ENCODE measurements around the gene CEACAM21. TPM values are rescaled to one million over a fixed set of nuclear protein-coding genes. Genes with fewer than 3 reads are reported as not detected.
"Not testable (repeated sequence)": the region's sequence is repeated elsewhere in the genome, so short reads cannot be mapped to it uniquely, and the experiment has no call there.

Gene CEACAM21
- total RNA-seq, 2 experiments from 2014 or later, result 30.7 to 34.9 TPM

GRCh38 chr19:41577833-41578232, 1.9 kb downstream of the CEACAM21 start:
- DNase-seq, result no peak
- no peaks in the 10 kb centered on the region for H3K27me3 Mint-ChIP-seq
- H3K9me3 Mint-ChIP-seq, result peaks cover 3% of the 10 kb centered on the region
- ATAC-seq (ENCODE audit: poor library complexity), result no peak
- no peak overlapping the region for H3K27ac ChIP-seq (ENCODE audit: low read depth in 1 of 2, low read length in 2 of 2)
- H3K36me3 Mint-ChIP-seq (ENCODE audit: low read depth), result peaks cover 78% of the 10 kb centered on the region
- H3K4me3 Mint-ChIP-seq, result no peak overlapping the region
- intact Hi-C loops (cut with DNase I, micrococcal nuclease), result loop anchor here in 1 of 2 experiments (10.0 kb wide), 1 partner anchor 373 kb away; no protein-coding TSS in a partner anchor
- H3K4me3 ChIP-seq (ENCODE audit: low read length), result no peak overlapping the region
- H3K4me1 ChIP-seq (ENCODE audit: insufficient read depth, low read length), result peaks cover 22% of the 10 kb centered on the region
- TF ChIP-seq CTCF (IDR thresholded peaks at IDR 0.05), result no peak
- peaks cover 66% of the 10 kb centered on the region for H3K36me3 ChIP-seq (ENCODE audit: insufficient read depth, low read length)
- POLR2A ChIA-PET, result no interaction called here
- CTCF ChIA-PET, result interaction anchor here (1.1 kb wide), 1 partner anchor 128 kb away, joined by 3 read pairs; no protein-coding TSS in a partner anchor
- peaks cover 29% of the 10 kb centered on the region for H3K4me1 Mint-ChIP-seq (ENCODE audit: low read depth)
- H3K27me3 ChIP-seq (ENCODE audit: control insufficient read depth in 1 of 2, insufficient read depth in 2 of 2, low read length in 2 of 2), result no peaks in the 10 kb centered on the region
- peaks cover 8 to 16% of the 10 kb centered on the region in 2 experiments for H3K9me3 ChIP-seq (ENCODE audit: control insufficient read depth in 1 of 2, insufficient read depth in 1 of 2, low read length in 2 of 2)
- H3K27ac Mint-ChIP-seq, result no peak overlapping the region

GRCh38 chr19:41578886-41579285, 2.9 kb downstream of the CEACAM21 start:
- H3K27ac ChIP-seq (ENCODE audit: low read depth in 1 of 2, low read length in 2 of 2), result no peak overlapping the region
- no peaks in the 10 kb centered on the region for H3K27me3 ChIP-seq (ENCODE audit: control insufficient read depth in 1 of 2, insufficient read depth in 2 of 2, low read length in 2 of 2)
- intact Hi-C loops (cut with DNase I, micrococcal nuclease), result loop anchor here in 1 of 2 experiments (10.0 kb wide), 1 partner anchor 374 kb away; no protein-coding TSS in a partner anchor
- Mint-ChIP-seq H3K4me1 (ENCODE audit: low read depth) (peaks cover 29% of the 10 kb centered on the region), H3K27ac (no peak overlapping the region), H3K9me3 (peaks cover 3% of the 10 kb centered on the region), H3K36me3 (ENCODE audit: low read depth) (peaks cover 81% of the 10 kb centered on the region), H3K4me3 (no peak overlapping the region), H3K27me3 (no peaks in the 10 kb centered on the region)
- ChIA-PET CTCF (interaction anchor here (1.1 kb wide), 1 partner anchor 130 kb away, joined by 3 read pairs; no protein-coding TSS in a partner anchor), POLR2A (no interaction called here)
- TF ChIP-seq CTCF (IDR thresholded peaks at IDR 0.05), result no peak
- no peak for DNase-seq
- H3K36me3 ChIP-seq (ENCODE audit: insufficient read depth, low read length), result peaks cover 67% of the 10 kb centered on the region
- H3K4me3 ChIP-seq (ENCODE audit: low read length), result no peak overlapping the region
- peaks cover 22% of the 10 kb centered on the region for H3K4me1 ChIP-seq (ENCODE audit: insufficient read depth, low read length)
- peaks cover 8 to 17% of the 10 kb centered on the region in 2 experiments for H3K9me3 ChIP-seq (ENCODE audit: control insufficient read depth in 1 of 2, insufficient read depth in 1 of 2, low read length in 2 of 2)
- no peak for ATAC-seq (ENCODE audit: poor library complexity)

GRCh38 chr19:41581068-41581467, 5.1 kb downstream of the CEACAM21 start:
- peaks cover 14% of the 10 kb centered on the region for H3K4me1 ChIP-seq (ENCODE audit: insufficient read depth, low read length)
- H3K9me3 Mint-ChIP-seq; H3K27me3 ChIP-seq (ENCODE audit: control insufficient read depth in 1 of 2, insufficient read depth in 2 of 2, low read length in 2 of 2); H3K27me3 Mint-ChIP-seq; DNase-seq; H3K4me3 ChIP-seq (ENCODE audit: low read length); H3K27ac ChIP-seq (ENCODE audit: low read depth in 1 of 2, low read length in 2 of 2); H3K27ac Mint-ChIP-seq; POLR2A ChIA-PET; H3K4me3 Mint-ChIP-seq; ATAC-seq (ENCODE audit: poor library complexity); intact Hi-C loops (cut with DNase I, micrococcal nuclease): not testable (repeated sequence)
- H3K36me3 ChIP-seq (ENCODE audit: insufficient read depth, low read length), result peaks cover 88% of the 10 kb centered on the region
- CTCF ChIA-PET, result interaction anchor here (1.5 kb wide), 1 partner anchor 132 kb away, joined by 3 read pairs; no protein-coding TSS in a partner anchor
- peaks cover 98% of the 10 kb centered on the region for H3K36me3 Mint-ChIP-seq (ENCODE audit: low read depth)
- peaks cover 19% of the 10 kb centered on the region for H3K4me1 Mint-ChIP-seq (ENCODE audit: low read depth)
- peaks cover 8 to 17% of the 10 kb centered on the region in 2 experiments for H3K9me3 ChIP-seq (ENCODE audit: control insufficient read depth in 1 of 2, insufficient read depth in 1 of 2, low read length in 2 of 2)

- H3K4me1 Mint-ChIP-seq (ENCODE audit: low read depth); CTCF ChIA-PET; H3K27me3 Mint-ChIP-seq; ATAC-seq (ENCODE audit: poor library complexity); H3K4me3 ChIP-seq (ENCODE audit: low read length); POLR2A ChIA-PET; H3K27ac Mint-ChIP-seq; H3K27ac ChIP-seq (ENCODE audit: low read depth in 1 of 2, low read length in 2 of 2); H3K4me1 ChIP-seq (ENCODE audit: insufficient read depth, low read length); DNase-seq; H3K9me3 Mint-ChIP-seq; H3K4me3 Mint-ChIP-seq; H3K27me3 ChIP-seq (ENCODE audit: control insufficient read depth in 1 of 2, insufficient read depth in 2 of 2, low read length in 2 of 2); intact Hi-C loops (cut with DNase I, micrococcal nuclease): not testable (repeated sequence)
- peaks cover 93% of the 10 kb centered on the region for H3K36me3 Mint-ChIP-seq (ENCODE audit: low read depth)
- peaks cover 8 to 17% of the 10 kb centered on the region in 2 experiments for H3K9me3 ChIP-seq (ENCODE audit: control insufficient read depth in 1 of 2, insufficient read depth in 1 of 2, low read length in 2 of 2)
- peaks cover 97% of the 10 kb centered on the region for H3K36me3 ChIP-seq (ENCODE audit: insufficient read depth, low read length)
Observed at GRCh38 chr19:41582577-41583182, 6.7 kb downstream of the CEACAM21 start.

All from CD4-positive, alpha-beta T cell (primary cell).